B cell (primary cell): ENCODE results near the gene SEZ6L. TPM values are rescaled to one million over a fixed set of nuclear protein-coding genes. Genes with fewer than 3 reads are reported as not detected.

Experiments
- ATAC-seq: fragments of 200-7000 bp; cut with Tn5 transposase; one replicate; pipeline ENCODE4 v1.10.0; 2021; ENCODE audit warnings: low read depth, mild to moderate bottlenecking, moderate number of reproducible peaks, moderate library complexity
- CTCF ChIA-PET: fragments of 350-600 bp; sonication (Branson Sonifier 250); formaldehyde crosslinking; loops from one replicate; lab custom pipeline; 2021; ENCODE audit warnings: antibody characterized with exemption, inconsistent platforms; lab: Charles Lee
- POLR2A ChIA-PET: fragments of 350-600 bp; sonication (Branson Sonifier 250); formaldehyde crosslinking; loops from one replicate; lab custom pipeline; 2021; ENCODE audit warnings: antibody characterized with exemption; lab: Charles Lee
- DNase-seq: peaks from one replicate; pipeline ENCODE4 v3.0.0; 2013
- H2AFZ ChIP-seq: 2 replicates; pipeline ENCODE4 v1.6.1; 2012; ENCODE audit warnings: mild to moderate bottlenecking, low read depth, low read length; ENCODE audit not compliant: insufficient read depth, poor library complexity, severe bottlenecking
- H3K27ac ChIP-seq, 2 donors: 1 replicate in 1 of 2; 2 replicates in 1 of 2; pipeline ENCODE4 v1.5.1; 2012 to 2013; ENCODE audit warnings: low read length in 2 of 2, mild to moderate bottlenecking in 2 of 2, moderate library complexity in 1 of 2
- H3K27me3 ChIP-seq, 4 experiments: fragments of 200-600 bp in 1 of 4; sonication (generic) in 1 of 4; replicated peaks in 1 of 4; 1 replicate in 2 of 4; 2 replicates in 2 of 4; pipeline versions ENCODE4 v1.6.1 to v1.7.0; 2013 to 2016; ENCODE audit warnings: low read length in 3 of 4, mild to moderate bottlenecking in 2 of 4, mixed read lengths in 1 of 4, moderate library complexity in 1 of 4; ENCODE audit not compliant: insufficient read depth in 4 of 4, control insufficient read depth in 3 of 4; ENCODE audit errors: control extremely low read depth in 1 of 4
- H3K36me3 ChIP-seq, 2 experiments: replicated peaks in 1 of 2; 1 replicate in 1 of 2; 2 replicates in 1 of 2; pipeline versions ENCODE4 v1.6.1 to v1.7.1; 2013; ENCODE audit warnings: low read length in 1 of 2; ENCODE audit not compliant: insufficient read depth in 2 of 2, control insufficient read depth in 1 of 2; ENCODE audit errors: control extremely low read depth in 1 of 2, extremely low read depth in 1 of 2
- H3K4me1 ChIP-seq, 2 donors: fragments of 200-600 bp in 1 of 2; sonication (generic) in 1 of 2; 1 replicate in 1 of 2; 2 replicates in 1 of 2; pipeline versions ENCODE4 v1.5.1 to v1.6.1; 2013 to 2017; ENCODE audit warnings: low read length in 2 of 2; ENCODE audit not compliant: control insufficient read depth in 2 of 2, insufficient read depth in 2 of 2
- H3K4me2 ChIP-seq: replicated peaks from 2 replicates; pipeline ENCODE3; 2012; ENCODE audit warnings: mild to moderate bottlenecking, low read depth, low read length; ENCODE audit not compliant: poor library complexity, severe bottlenecking
- H3K4me3 ChIP-seq, 5 experiments: fragments of 200-600 bp in 1 of 5; sonication (generic) in 1 of 5; 1 replicate in 3 of 5; 2 replicates in 2 of 5; pipeline versions ENCODE4 v1.5.1 to v1.7.0; 2011 to 2016; ENCODE audit warnings: low read length in 4 of 5, mild to moderate bottlenecking in 4 of 5, low read depth in 2 of 5, control low read depth in 1 of 5, moderate library complexity in 1 of 5; ENCODE audit not compliant: insufficient read depth in 1 of 5; ENCODE audit errors: control extremely low read depth in 1 of 5, extremely low read depth in 1 of 5
- H3K79me2 ChIP-seq: fragments of 200-600 bp; sonication (generic); one replicate; pipeline ENCODE4 v1.6.0; 2016; ENCODE audit warnings: low read length; ENCODE audit not compliant: control insufficient read depth, insufficient read depth
- H3K9ac ChIP-seq: fragments of 200-600 bp; sonication (generic); 2 replicates; pipeline ENCODE4 v1.6.1; 2017; ENCODE audit warnings: mild to moderate bottlenecking, low read length, moderate library complexity
- H3K9me3 ChIP-seq, 3 donors: one replicate each; pipeline versions ENCODE4 v1.6.1 to v1.7.1; 2013; ENCODE audit warnings: low read length in 2 of 3; ENCODE audit not compliant: control insufficient read depth in 2 of 3, insufficient read depth in 1 of 3; ENCODE audit errors: control extremely low read depth in 1 of 3
- H4K20me1 ChIP-seq: 2 replicates; pipeline ENCODE4 v1.6.0; 2012; ENCODE audit warnings: mild to moderate bottlenecking, low read length; ENCODE audit not compliant: insufficient read depth, control insufficient read depth, poor library complexity, severe bottlenecking
- H3K27ac Mint-ChIP-seq: one replicate; pipeline ENCODE4 v1.8.0; 2021; ENCODE audit warnings: mixed read lengths
- H3K27me3 Mint-ChIP-seq: one replicate; pipeline ENCODE4 v1.8.0; 2021; ENCODE audit warnings: mixed read lengths
- H3K4me1 Mint-ChIP-seq: one replicate; pipeline ENCODE4 v1.8.0; 2021; ENCODE audit warnings: mixed read lengths
- H3K4me3 Mint-ChIP-seq: one replicate; pipeline ENCODE4 v1.8.0; 2021; ENCODE audit warnings: mixed read lengths
- H3K9me3 Mint-ChIP-seq: one replicate; pipeline ENCODE4 v1.8.0; 2022; ENCODE audit warnings: mixed read lengths; ENCODE audit not compliant: insufficient read depth
- EZH2 ChIP-seq: IDR thresholded peaks from 2 replicates; pipeline ENCODE4 v1.6.1; 2012; ENCODE audit warnings: borderline replicate concordance, low read depth, mild to moderate bottlenecking, moderate library complexity, low read length; ENCODE audit not compliant: insufficient read depth, poor library complexity, severe bottlenecking
- WGBS: methylation state at CpG from one replicate; pipeline ENCODE4 v1.1.5; 2013; ENCODE audit warnings: missing lambda C conversion rate; ENCODE audit not compliant: insufficient coverage; 5-methylcytosine and 5-hydroxymethylcytosine counted together
- intact Hi-C: fragments of 100-400 bp; cut with micrococcal nuclease; formaldehyde crosslinking; loops from one replicate; pipeline ENCODE4 v1.10.0; 2022
- polyA plus RNA-seq: library from polyadenylated mRNA; depleted of rRNA; stranded (reverse); fragments of >200 nt; gene quantifications from 2 replicates; pipeline ENCODE4 v1.2.3, GENCODE V29; 2012
- total RNA-seq, 2 donors: library from RNA; stranded (reverse); fragments of 120-200 nt in 1 of 2; gene quantifications; 1 replicate in 1 of 2; 2 replicates in 1 of 2; pipeline versions ENCODE4 v1.2.3 to v1.2.4, GENCODE V29; 2013 to 2022
- TF ChIP-seq, protein P1 (sequence below): fragments of 200-600 bp; IDR thresholded peaks from one replicate; pipeline ENCODE4 v1.8.0; 2022; ENCODE audit warnings: antibody characterized with exemption, mild to moderate bottlenecking

Gene SEZ6L
- total and polyA plus RNA-seq, 2 donors (not counting 1 experiment from before 2014, with no cell fraction given), result 0.04 TPM; not detected in 1

GRCh38 chr22:26161746-26162145, 7.5 kb upstream of the SEZ6L start:
- Histone ChIP-seq H3K27ac (no peak overlapping the region), H3K9me3 (no peaks in the 10 kb centered on the region), H3K4me1 (no peaks in the 10 kb centered on the region), H3K27me3 (peaks cover 0 to 10% (median 1%) of the 10 kb centered on the region in 4 experiments), H2AFZ (no peak overlapping the region), H3K9ac (no peak overlapping the region), H4K20me1 (no peaks in the 10 kb centered on the region), H3K79me2 (no peaks in the 10 kb centered on the region), H3K36me3 (no peaks in the 10 kb centered on the region), H3K4me3 (no peak overlapping the region), H3K4me2 (no peak overlapping the region)
- no peak overlapping the region for H3K27ac Mint-ChIP-seq
- no peaks in the 10 kb centered on the region for H3K4me1 Mint-ChIP-seq
- peaks cover 54% of the 10 kb centered on the region for H3K27me3 Mint-ChIP-seq
- ATAC-seq (no peak), DNase-seq (no peak)
- 83% methylated on average over 5 of the region's 7 CpGs for WGBS
- H3K9me3 Mint-ChIP-seq, result no peaks in the 10 kb centered on the region
- intact Hi-C loops, result no loop called here
- CTCF ChIA-PET, result interaction anchor here (1.6 kb wide), 1 partner anchor 10 kb away, joined by 5 read pairs; no protein-coding TSS in a partner anchor
- TF ChIP-seq, protein P1, sequence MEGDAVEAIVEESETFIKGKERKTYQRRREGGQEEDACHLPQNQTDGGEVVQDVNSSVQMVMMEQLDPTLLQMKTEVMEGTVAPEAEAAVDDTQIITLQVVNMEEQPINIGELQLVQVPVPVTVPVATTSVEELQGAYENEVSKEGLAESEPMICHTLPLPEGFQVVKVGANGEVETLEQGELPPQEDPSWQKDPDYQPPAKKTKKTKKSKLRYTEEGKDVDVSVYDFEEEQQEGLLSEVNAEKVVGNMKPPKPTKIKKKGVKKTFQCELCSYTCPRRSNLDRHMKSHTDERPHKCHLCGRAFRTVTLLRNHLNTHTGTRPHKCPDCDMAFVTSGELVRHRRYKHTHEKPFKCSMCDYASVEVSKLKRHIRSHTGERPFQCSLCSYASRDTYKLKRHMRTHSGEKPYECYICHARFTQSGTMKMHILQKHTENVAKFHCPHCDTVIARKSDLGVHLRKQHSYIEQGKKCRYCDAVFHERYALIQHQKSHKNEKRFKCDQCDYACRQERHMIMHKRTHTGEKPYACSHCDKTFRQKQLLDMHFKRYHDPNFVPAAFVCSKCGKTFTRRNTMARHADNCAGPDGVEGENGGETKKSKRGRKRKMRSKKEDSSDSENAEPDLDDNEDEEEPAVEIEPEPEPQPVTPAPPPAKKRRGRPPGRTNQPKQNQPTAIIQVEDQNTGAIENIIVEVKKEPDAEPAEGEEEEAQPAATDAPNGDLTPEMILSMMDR, result no peak
- no peak for TF ChIP-seq EZH2
- POLR2A ChIA-PET, result no interaction called here
- H3K4me3 Mint-ChIP-seq, result no peak overlapping the region

- ChIA-PET POLR2A (no interaction called here), CTCF (interaction anchor here (1.6 kb wide), 1 partner anchor 9 kb away, joined by 5 read pairs; no protein-coding TSS in a partner anchor)
- H3K4me1 ChIP-seq, result no peaks in the 10 kb centered on the region
- WGBS, result 100% methylated on average over 1 of the region's 4 CpGs
- DNase-seq (no peak), ATAC-seq (no peak)
- intact Hi-C loops, result no loop called here
- H4K20me1 ChIP-seq, result no peaks in the 10 kb centered on the region
- H3K36me3 ChIP-seq, result no peaks in the 10 kb centered on the region
- Mint-ChIP-seq H3K27ac (no peak overlapping the region), H3K27me3 (peaks cover 59% of the 10 kb centered on the region), H3K4me1 (no peaks in the 10 kb centered on the region), H3K9me3 (no peaks in the 10 kb centered on the region), H3K4me3 (no peak overlapping the region)
- H3K9me3 ChIP-seq, result peaks cover 0 to 1% (median under 1%) of the 10 kb centered on the region in 3 donors
- H3K79me2 ChIP-seq, result no peaks in the 10 kb centered on the region
- H3K4me3 ChIP-seq, result no peak overlapping the region
- no peak overlapping the region for H3K4me2 ChIP-seq
- H3K27me3 ChIP-seq, result peaks cover 0 to 11% (median 3%) of the 10 kb centered on the region in 4 experiments
- no peak overlapping the region for H3K27ac ChIP-seq
- TF ChIP-seq EZH2, result no peak
- TF ChIP-seq, protein P1, result no peak
- H3K9ac ChIP-seq, result no peak overlapping the region
- H2AFZ ChIP-seq, result no peak overlapping the region
Measured at GRCh38 chr22:26162926-26163325, 6.3 kb upstream of the SEZ6L start.
